KOPT-K1 (cell line): ENCODE data around the gene LGALS13.
"Not testable (repeated sequence)": the region's sequence is repeated elsewhere in the genome, so short reads cannot be mapped to it uniquely, and the experiment has no call there.

Source experiments
- H3K27ac ChIP-seq: fragments of 200-600 bp; sonication (generic); 2 replicates; pipeline ENCODE4 v1.5.1; 2016; ENCODE audit warnings: antibody characterized with exemption, mild to moderate bottlenecking, low read depth, low read length; ENCODE audit not compliant: poor library complexity, severe bottlenecking
- H3K36me3 ChIP-seq: fragments of 200-600 bp; sonication (generic); 2 replicates; pipeline ENCODE4 v1.5.1; 2017; ENCODE audit warnings: antibody characterized with exemption, mild to moderate bottlenecking, low read length, moderate library complexity; ENCODE audit not compliant: insufficient read depth
- H3K9me3 ChIP-seq: fragments of 200-600 bp; sonication (generic); 2 replicates; pipeline ENCODE4 v1.5.1; 2017; ENCODE audit warnings: antibody characterized with exemption, low read length, mild to moderate bottlenecking; ENCODE audit not compliant: insufficient read depth, poor library complexity, severe bottlenecking

The LGALS13 gene

DNA sequence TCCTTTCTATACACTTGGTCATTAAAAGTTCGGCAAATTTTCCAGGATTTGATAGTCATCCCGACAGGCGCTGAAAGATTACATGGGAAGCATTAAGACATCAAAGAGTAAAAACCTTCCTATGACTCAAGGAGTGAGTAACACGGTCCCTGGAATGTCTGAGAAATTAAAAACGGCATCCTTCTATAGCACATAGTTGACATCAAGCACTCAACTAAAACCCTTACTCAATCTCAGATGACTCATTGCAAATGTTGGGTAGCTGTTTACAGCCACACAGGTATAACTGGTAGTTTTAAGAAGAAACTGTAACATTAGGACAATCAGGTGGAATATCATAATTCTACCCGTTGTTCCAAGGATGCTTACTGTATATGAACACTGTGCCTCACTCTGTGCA, 6.4 kb upstream of the LGALS13 start:
- Histone ChIP-seq H3K9me3 (no peaks in the 10 kb centered on the region), H3K27ac (no peak overlapping the region), H3K36me3 (no peaks in the 10 kb centered on the region)

GRCh38 chr19:39596911-39597310, 5.4 kb upstream of the LGALS13 start:
- H3K36me3 ChIP-seq = no peaks in the 10 kb centered on the region

DNA sequence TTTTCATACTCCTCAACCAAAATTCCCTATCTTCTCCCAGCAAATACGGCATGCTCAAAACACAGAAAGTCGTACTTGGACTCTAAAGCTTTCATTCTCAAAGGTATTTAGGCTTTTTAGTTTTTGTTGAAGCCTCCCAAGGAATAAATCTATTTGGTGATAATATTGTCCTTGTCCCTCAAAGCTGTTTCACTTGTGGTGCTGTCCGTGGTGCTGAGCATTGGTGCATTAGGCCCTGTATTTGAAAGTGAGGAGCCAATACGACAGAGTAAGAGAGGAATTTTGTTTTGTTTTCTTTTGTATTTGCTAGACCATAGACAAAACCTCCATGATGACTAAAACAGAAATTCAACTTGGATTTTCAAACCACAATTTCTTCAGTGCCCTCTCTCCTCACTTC, 3.2 kb upstream of the LGALS13 start:
- H3K9me3 ChIP-seq = no peaks in the 10 kb centered on the region
- no peak overlapping the region for H3K27ac ChIP-seq
- H3K36me3 ChIP-seq = no peaks in the 10 kb centered on the region

More at GRCh38 chr19:39596911-39597310, 5.4 kb upstream of the LGALS13 start:
- no peak overlapping the region for H3K27ac ChIP-seq
- H3K9me3 ChIP-seq = no peaks in the 10 kb centered on the region

- no peaks in the 10 kb centered on the region for H3K36me3 ChIP-seq
Measured at GRCh38 chr19:39603825-39604224, 1.5 kb downstream of the LGALS13 start.

GRCh38 chr19:39607021-39607420, 4.7 kb downstream of the LGALS13 start:
- H3K27ac ChIP-seq = no peak overlapping the region
- no peaks in the 10 kb centered on the region for H3K9me3 ChIP-seq

More at GRCh38 chr19:39603825-39604224, 1.5 kb downstream of the LGALS13 start:
- no peak overlapping the region for H3K27ac ChIP-seq
- no peaks in the 10 kb centered on the region for H3K9me3 ChIP-seq

GRCh38 chr19:39607561-39607960, 5.2 kb downstream of the LGALS13 start:
- no peaks in the 10 kb centered on the region for H3K9me3 ChIP-seq
- no peak overlapping the region for H3K27ac ChIP-seq
- no peaks in the 10 kb centered on the region for H3K36me3 ChIP-seq

More at GRCh38 chr19:39607021-39607420, 4.7 kb downstream of the LGALS13 start:
- H3K36me3 ChIP-seq = no peaks in the 10 kb centered on the region

- no peaks in the 10 kb centered on the region for H3K36me3 ChIP-seq
- H3K27ac ChIP-seq = no peak overlapping the region
- peaks cover 15% of the 10 kb centered on the region for H3K9me3 ChIP-seq
Measured at GRCh38 chr19:39613597-39613996, 11.3 kb downstream of the LGALS13 start.

- no peaks in the 10 kb centered on the region for H3K36me3 ChIP-seq
- no peak overlapping the region for H3K27ac ChIP-seq
- H3K9me3 ChIP-seq = peaks cover 14% of the 10 kb centered on the region
Measured at GRCh38 chr19:39617745-39618144, 15.4 kb downstream of the LGALS13 start.

DNA sequence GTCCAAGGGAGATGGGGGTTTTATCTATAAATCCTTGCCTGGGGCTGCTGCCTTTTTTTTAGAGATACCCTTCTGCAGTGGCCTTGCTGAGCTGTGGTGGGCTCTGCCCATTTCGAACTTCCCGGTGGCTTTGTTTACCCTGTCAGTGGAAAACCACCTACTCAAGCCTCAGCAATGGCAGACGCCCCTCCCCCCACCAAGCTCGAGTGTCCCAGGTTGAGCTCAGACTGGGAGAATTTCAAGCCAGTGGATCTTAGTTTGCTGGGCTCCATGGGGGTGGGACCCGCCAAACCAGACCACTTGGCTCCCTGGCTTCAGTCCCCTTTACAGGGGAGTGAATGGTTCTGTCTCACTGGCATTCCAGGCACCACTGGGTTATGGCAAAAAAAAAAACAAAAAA, 21.6 kb downstream of the LGALS13 start:
- Histone ChIP-seq H3K36me3 (no peaks in the 10 kb centered on the region), H3K9me3 (peaks cover 3% of the 10 kb centered on the region), H3K27ac (no peak overlapping the region)

- not testable (repeated sequence) for H3K27ac ChIP-seq, H3K9me3 ChIP-seq, H3K36me3 ChIP-seq
Measured at GRCh38 chr19:39627631-39628030, 25.3 kb downstream of the LGALS13 start.

DNA sequence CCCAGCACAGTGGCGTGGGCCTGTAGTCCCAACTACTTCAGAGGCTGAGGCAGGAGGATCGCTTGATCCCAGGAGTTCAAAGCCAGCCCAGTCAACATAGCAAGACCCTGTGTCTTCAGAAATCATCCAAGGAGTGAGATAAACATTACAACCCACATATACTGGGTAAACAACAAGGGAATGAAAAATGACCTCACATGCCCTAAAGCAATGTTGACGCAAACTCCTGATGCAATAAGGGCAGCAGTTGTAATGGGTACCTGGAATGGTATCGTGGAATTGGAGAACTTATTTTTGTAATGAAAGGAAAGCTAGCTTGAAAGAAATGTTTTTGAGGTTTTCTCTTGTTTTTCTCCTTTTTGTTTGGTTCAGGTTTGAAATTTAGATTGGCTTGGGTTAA, 28.9 kb downstream of the LGALS13 start:
- H3K9me3 ChIP-seq = no peaks in the 10 kb centered on the region
- H3K36me3 ChIP-seq = no peaks in the 10 kb centered on the region
- no peak overlapping the region for H3K27ac ChIP-seq

GRCh38 chr19:39631626-39632025, 29.3 kb downstream of the LGALS13 start:
- H3K36me3 ChIP-seq = no peaks in the 10 kb centered on the region
- H3K9me3 ChIP-seq = no peaks in the 10 kb centered on the region
- no peak overlapping the region for H3K27ac ChIP-seq

GRCh38 chr19:39637891-39638290, 35.6 kb downstream of the LGALS13 start:
- H3K27ac ChIP-seq = no peak overlapping the region
- H3K9me3 ChIP-seq = no peaks in the 10 kb centered on the region
- no peaks in the 10 kb centered on the region for H3K36me3 ChIP-seq

DNA sequence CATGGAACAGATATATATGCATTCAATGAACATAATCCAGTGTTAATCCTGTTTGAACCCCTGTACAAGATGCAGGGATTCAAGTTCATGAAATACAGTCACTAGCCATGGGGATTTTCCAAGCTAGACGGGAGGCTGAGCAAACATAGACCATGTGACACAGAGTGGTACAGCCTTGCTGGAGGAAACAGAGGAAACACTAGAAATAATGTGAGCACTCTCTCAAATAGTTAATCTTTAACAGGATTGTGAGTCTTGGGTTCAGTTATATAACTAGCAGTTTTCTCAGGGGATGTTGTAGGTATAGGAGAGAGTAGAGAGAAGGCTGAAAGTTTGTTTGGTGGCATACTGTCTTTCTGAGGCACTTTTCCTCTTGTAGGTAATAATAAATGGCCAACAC, 39.4 kb downstream of the LGALS13 start:
- Histone ChIP-seq H3K36me3 (no peaks in the 10 kb centered on the region), H3K27ac (no peak overlapping the region), H3K9me3 (no peaks in the 10 kb centered on the region)

DNA sequence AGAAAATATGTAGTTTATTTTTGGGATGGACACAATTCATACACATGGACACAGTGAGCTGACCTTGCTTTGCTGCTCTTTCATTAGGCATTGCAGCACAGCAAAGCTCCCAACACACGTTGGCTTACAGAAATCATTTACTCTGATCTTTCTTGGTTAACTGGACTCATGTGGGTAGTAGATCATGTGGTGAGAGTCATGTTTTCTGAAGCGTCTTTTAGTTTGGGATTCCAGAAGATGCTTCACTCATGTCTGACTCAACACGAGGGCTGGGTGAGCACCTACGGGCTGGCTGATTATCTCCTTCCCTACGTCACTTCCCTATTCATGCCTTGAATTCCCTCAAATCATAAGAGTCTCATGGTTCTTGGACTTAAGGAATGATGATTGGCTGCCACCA, 41.3 kb downstream of the LGALS13 start:
- Histone ChIP-seq H3K9me3 (no peaks in the 10 kb centered on the region), H3K36me3 (no peaks in the 10 kb centered on the region), H3K27ac (no peak overlapping the region)

GRCh38 chr19:39645800-39646411, 43.6 kb downstream of the LGALS13 start:
- Histone ChIP-seq H3K9me3 (no peaks in the 10 kb centered on the region), H3K27ac (no peak overlapping the region), H3K36me3 (no peaks in the 10 kb centered on the region)
